Non-pigmented ciliary epithelial cell (primary cell): ENCODE results near the gene XCR1.
"Not testable (repeated sequence)": the region's sequence is repeated elsewhere in the genome, so short reads cannot be mapped to it uniquely, and the experiment has no call there.

ENCODE experiments used
- DNase-seq: peaks from one replicate; pipeline ENCODE4 v3.0.0-alpha.2; 2010; ENCODE audit warnings: low read depth

XCR1 gene

DNA sequence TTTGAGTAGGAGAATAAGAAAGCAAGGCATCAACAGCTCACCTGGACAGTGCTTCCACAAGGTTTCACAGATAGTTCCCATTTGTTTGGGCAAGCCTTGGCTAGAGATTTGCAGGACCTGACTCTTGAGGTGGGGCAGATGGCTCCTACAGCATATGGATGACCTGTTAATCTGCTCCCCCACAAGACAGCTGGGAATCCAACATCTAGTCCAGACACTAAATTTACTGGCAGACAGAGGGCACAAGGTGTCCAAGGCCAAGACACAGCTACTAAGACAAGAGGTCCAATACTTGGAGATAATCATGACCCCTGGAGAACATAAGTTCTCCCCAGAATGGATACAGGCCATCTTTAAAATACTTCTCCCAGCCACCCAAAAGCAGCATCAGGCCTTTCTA, 23.6 kb downstream of the XCR1 start:
- not testable (repeated sequence) for DNase-seq

- DNase-seq, result no peak
Observed at GRCh38 chr3:46001178-46001577, 26.1 kb downstream of the XCR1 start.

GRCh38 chr3:45997942-45998341, 29.3 kb downstream of the XCR1 start:
- DNase-seq, result no peak

- not testable (repeated sequence) for DNase-seq
Observed at GRCh38 chr3:45997499-45997898, 29.8 kb downstream of the XCR1 start.

GRCh38 chr3:45995236-45996192, 31.8 kb downstream of the XCR1 start, which contains the start of gene FYCO1:
Gene FYCO1 (minus strand): TSS chr3:45995824. CDS start chr3:45984910, 10,914 bp downstream.
- no peak for DNase-seq

- DNase-seq, result no peak
Observed at GRCh38 chr3:45994419-45995235, 32.7 kb downstream of the XCR1 start.

DNA sequence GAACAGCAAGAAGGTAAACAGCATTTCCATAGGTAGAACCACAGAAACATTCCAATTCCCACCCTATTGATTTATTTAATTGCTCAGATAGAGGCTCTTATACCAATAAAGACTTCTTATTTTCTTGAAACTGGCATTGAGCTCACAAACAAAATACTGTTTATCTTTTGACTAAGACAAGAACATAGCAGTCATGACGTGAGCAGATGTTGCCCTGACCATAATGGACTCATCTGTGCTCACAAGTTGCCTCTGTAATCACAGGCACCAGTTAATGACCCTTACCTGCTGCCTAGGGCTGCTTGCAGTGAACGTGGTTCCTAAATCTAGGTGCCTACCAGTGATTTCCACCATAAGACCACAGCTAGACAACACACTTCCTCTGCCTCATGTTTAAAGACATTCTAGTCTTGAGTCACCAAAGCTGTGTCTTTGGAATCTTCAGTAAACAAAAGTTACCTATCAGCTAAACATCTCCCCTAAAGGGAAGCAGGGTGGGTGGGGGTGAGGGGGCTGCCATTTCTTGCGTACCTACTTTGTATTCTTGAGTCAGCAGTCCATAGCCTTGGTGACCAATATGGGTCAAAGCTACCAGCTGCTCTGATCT, 33.8 kb downstream of the XCR1 start:
- DNase-seq, result no peak

DNA sequence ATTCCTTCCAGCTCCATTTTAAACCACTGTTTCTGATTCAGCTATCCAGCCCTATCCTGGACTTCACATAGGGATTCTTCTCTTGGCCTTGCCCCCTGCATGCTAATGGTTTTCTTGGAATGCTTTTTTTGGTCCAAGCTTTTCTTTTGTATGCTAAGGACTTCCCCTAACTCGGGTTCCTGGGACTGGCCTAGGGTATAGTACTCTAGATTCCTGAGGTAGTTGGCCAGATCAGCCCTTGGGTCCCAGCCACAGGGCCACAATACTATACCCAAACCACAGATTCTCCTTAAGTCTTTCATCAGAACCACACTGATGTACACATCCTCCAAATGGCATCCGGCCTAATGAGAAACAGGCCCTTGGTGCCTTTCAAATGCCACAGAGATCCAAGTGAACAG, 34.5 kb downstream of the XCR1 start:
- DNase-seq, result no peak

DNA sequence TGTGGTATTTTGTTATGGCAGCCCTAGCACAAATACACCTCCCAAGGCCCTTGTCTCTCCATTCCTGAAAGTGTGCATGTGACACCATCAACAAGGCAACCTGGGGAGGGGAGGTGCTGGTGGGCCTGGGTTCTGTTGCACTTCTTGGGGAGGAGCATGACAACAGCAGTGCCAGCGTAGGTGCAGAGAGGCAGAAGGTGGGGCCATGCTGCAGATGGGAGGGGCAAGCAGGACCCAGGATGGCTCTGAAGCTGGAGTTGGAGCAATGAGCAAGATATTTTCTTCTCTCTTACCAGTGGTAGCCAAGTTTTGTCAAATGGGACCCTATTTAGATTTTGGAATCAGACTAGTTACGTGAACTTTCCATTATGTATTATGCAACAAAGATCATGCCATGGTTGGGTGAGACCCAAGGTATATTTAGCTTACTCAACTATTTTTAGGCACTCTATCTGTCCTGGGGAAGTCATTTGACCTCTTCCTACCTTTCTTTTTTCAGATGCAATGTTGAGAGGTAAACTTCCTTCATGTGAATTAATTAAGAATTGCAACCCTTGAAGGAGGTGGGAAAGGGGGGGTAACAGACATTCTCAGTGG, 35.1 kb downstream of the XCR1 start:
- no peak for DNase-seq

- no peak for DNase-seq
Observed at GRCh38 chr3:45991341-45991740, 35.9 kb downstream of the XCR1 start.

DNA sequence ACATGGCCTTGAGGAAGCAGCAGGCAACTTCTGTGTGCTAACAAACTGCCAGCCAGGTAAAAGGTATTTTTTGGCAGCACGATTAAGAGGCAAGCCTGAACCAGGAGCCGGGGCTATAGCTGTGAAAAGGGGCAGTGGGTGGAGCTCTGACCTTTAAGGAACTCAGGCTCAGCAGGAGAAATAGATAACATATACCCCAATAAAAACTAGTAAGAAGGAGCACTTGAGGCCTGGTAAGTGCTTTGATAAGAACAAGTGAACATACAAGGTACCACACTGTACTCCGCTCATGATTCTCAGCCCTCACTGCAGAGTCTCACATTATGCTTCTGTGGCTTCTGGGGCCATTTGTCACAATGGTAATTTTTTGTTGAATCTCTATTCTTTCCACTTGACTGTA, 37.1 kb downstream of the XCR1 start:
- no peak for DNase-seq

DNA sequence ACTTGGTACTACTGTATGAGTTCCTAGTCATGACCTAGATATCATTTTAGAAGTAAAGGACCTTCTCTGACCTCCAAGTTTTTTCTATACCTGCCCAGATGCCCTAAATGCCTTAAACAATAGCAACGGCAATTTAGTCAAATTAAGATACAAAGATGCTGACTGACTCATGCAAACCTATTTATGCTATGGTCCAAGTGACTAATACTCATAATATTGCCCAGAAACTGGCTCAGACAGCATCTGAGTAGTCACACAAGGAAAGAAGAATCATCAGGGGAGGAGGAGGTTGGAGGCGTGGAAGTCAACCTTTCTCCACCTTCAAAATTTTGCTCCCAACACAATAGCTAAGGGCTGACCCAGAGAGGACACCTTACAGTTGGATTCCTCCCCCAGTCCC, 38.5 kb downstream of the XCR1 start:
- no peak for DNase-seq

GRCh38 chr3:45988362-45988761, 38.9 kb downstream of the XCR1 start:
- no peak for DNase-seq

- DNase-seq, result no peak
Observed at GRCh38 chr3:45987368-45988291, 39.7 kb downstream of the XCR1 start.

- no peak for DNase-seq
Observed at GRCh38 chr3:45986303-45986982, 40.8 kb downstream of the XCR1 start.

DNA sequence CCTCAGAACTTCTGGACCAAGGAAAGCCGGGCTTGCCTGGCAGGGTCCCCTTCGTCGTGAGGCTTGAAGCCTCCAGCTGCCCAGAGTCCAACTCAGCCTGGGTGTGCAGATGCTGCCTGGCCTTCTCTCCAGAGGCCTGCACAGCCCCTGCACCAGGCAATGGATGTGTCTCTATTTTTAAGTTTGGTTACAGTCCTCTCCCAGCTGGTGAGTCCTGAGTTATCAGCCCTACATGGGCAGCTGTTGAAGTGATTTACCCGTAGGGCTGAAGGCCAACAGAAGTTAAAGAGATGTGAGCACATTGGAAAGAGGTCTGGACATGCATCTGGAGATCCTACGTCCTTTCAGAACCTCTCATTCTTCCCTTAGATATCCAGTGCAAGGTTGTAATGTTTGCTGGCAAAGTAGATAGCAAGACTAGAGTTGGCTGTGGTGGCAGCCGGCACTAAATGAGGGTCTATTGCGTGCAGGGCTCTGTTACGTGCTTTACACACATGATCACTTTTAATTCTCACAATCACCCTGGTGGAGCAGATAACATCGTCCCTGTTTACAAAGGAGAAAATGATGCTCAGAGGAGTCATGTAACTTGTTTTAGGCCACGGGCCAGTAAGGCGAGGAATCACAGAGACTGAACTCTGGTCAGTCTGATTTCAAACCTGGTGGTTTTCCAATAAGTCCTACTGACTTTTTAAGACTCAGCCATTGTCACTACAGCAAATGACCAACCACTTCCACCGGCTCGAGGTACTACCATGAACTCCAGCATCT, 41.6 kb downstream of the XCR1 start:
- DNase-seq, result no peak

DNA sequence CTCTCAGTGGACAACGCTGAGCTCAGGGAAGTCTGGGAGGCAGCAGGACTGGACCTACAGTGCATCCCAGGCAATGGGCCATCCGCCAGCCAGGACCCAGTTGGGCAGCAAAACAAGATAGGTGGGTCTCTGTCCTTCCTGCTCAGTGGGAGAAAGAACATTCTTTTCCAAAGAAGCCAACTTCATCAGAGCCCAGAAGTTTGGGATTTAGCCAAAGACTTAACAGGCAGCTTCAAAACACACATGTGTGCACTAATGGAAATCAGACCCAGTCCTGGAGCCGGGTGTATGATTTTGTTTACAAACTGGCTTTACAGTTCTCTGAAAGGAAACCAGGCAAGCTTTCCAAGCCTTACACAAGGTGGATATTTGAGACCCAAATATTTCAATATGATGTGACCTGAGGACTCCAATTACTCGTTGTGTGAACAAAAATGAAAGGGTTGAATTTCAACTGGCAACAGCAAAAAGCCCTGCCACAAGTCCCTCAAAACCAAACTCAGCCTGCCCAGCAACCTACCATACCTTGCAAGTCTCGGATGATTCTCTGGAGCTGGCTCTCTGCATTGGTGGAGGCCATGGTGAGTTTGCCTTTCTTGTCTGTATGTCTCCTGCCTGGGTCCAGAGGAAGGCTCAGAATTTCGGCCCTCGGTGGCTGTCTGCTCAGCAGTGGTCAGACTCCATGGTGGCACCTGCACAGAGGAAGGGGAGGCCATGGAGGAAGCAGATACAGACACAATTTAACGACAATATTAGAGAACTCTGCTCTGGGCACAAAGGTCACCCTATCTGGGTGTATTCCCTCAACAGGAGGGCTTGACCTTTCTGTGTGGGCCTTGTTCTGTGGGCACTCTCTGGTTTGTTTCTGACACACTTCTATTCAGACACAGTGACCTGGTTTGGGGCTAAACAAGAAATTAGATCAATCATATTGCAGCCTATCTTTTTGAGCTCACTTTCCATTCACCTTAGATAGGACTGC, 42.7 kb downstream of the XCR1 start:
- DNase-seq, result no peak

DNA sequence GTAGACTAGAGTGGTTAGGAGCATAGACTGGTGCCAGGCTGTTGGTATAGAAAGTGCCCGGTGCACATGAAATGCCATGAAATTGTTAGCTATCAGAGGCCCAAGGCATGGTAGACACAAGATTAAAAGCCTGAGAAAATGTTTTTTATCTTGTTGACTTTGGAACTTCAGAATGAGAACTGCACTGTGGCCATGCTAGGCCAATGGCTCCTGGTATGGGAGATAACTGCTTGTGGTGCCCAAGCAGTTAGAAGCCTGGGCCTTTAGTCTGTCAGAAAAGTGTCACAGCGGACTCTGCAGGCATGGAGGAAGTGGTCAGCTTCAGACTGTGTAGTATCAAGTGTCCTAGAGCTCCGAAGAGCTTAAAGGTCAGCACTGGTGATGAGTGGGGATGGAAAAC, 43.5 kb downstream of the XCR1 start:
- DNase-seq, result no peak
